Smooth muscle cell of the coronary artery (primary cell): ENCODE results near the gene HOXB9. TPM values are rescaled to one million over a fixed set of nuclear protein-coding genes. Genes with fewer than 3 reads are reported as not detected.

Experiments used
- total RNA-seq: library from RNA; depleted of rRNA; stranded (reverse); fragments of >200 nt; gene quantifications from 2 replicates; pipeline ENCODE4 v1.2.3, GENCODE V29; 2014; ENCODE audit warnings: low replicate concordance

HOXB9 gene
- total RNA-seq: not detected in 2 replicates

GRCh38 chr17:48626245-48627117 lies at the start of gene HOXB9:
HOXB9 (minus strand) TSS chr17:48626358; CDS start chr17:48626269, 89 bp downstream.

GRCh38 chr17:48615047-48615962 lies 10.9 kb downstream of the HOXB9 start, which contains the start of gene HOXB8:
HOXB8 (minus strand) TSS chr17:48615292; CDS start chr17:48614704, 588 bp downstream.

GRCh38 chr17:48610282-48611211 lies 15.6 kb downstream of the HOXB9 start, which contains the start of gene HOXB7:
HOXB7 (minus strand) TSS chr17:48611017; CDS start chr17:48610918, 99 bp downstream.

GRCh38 chr17:48604770-48605329 lies 21.3 kb downstream of the HOXB9 start, which contains the start of gene HOXB6:
HOXB6 (minus strand) TSS chr17:48604986; CDS start chr17:48598150, 6,836 bp downstream.

GRCh38 chr17:48593126-48593829 lies 32.9 kb downstream of the HOXB9 start, which contains the start of gene HOXB5:
HOXB5 (minus strand) TSS chr17:48593779; CDS start chr17:48593682, 97 bp downstream.

GRCh38 chr17:48589831-48590606 lies 36.1 kb downstream of the HOXB9 start, which contains the start of gene HOXB3:
HOXB3 (minus strand) TSS chr17:48590241; CDS start chr17:48552474, 37,767 bp downstream.

GRCh38 chr17:48577946-48578615 lies 48.1 kb downstream of the HOXB9 start, which contains the start of gene HOXB4:
HOXB4 (minus strand) TSS chr17:48578350; CDS start chr17:48578319, 31 bp downstream.

Other genes with a start within 250 kb of the HOXB9 start
- not detected in 2 replicates for gene SKAP1, start 196.1 kb downstream of the HOXB9 start, total RNA-seq
- not detected in 2 replicates for gene HOXB1, start 95.3 kb downstream of the HOXB9 start, total RNA-seq
- 0.47 and 3.8 TPM in 2 replicates for gene HOXB2, start 81.2 kb downstream of the HOXB9 start, total RNA-seq
- gene HOXB4, start 48.0 kb downstream of the HOXB9 start, total RNA-seq: 0.35 and 0.90 TPM in 2 replicates
- 0.59 and 2.6 TPM in 2 replicates for gene HOXB3, start 36.1 kb downstream of the HOXB9 start, total RNA-seq
- gene HOXB5, start 32.6 kb downstream of the HOXB9 start, total RNA-seq: not detected in 2 replicates
- 0.08 and 0.12 TPM in 2 replicates for gene HOXB6, start 21.4 kb downstream of the HOXB9 start, total RNA-seq
- gene HOXB7, start 15.3 kb downstream of the HOXB9 start, total RNA-seq: 0.30 TPM in 1 of 2 replicates, not detected in the other
- not detected in 2 replicates for gene HOXB8, start 11.1 kb downstream of the HOXB9 start, total RNA-seq
- gene PRAC1, start 96.2 kb upstream of the HOXB9 start, total RNA-seq: not detected in 2 replicates
- not detected in 2 replicates for gene PRAC2, start 96.8 kb upstream of the HOXB9 start, total RNA-seq
- gene HOXB13, start 102.4 kb upstream of the HOXB9 start, total RNA-seq: not detected in 2 replicates
- gene TTLL6, start 190.9 kb upstream of the HOXB9 start, total RNA-seq: not detected in 2 replicates
- gene CALCOCO2, start 204.7 kb upstream of the HOXB9 start, total RNA-seq: 29.3 and 66.0 TPM in 2 replicates